ENCODE measurements around the gene SKA3.

The SKA3 gene

GRCh38 chr13:21130116-21130515, 46.2 kb downstream of the SKA3 start:
- no peak overlapping the region for H3K27ac ChIP-seq (ENCODE audit: low read depth, low read length, poor library complexity, severe bottlenecking)
- no peaks in the 10 kb centered on the region for H3K9me3 ChIP-seq (ENCODE audit: low read length)
- H3K79me2 ChIP-seq (ENCODE audit: insufficient read depth, low read length), result no peaks in the 10 kb centered on the region
- no peaks in the 10 kb centered on the region; the same call in 1 of the 2 replicates for H3K27me3 ChIP-seq (ENCODE audit: insufficient read depth, low read length)
- H3F3A ChIP-seq (ENCODE audit: insufficient read depth, low read length), result no peaks in the 10 kb centered on the region
- H3K9me2 ChIP-seq (ENCODE audit: low read depth, low read length), result no peaks in the 10 kb centered on the region
- TF ChIP-seq EZH2 (IDR thresholded peaks at IDR 0.05; ENCODE audit: borderline replicate concordance, low read length) (no peak), CTCF (IDR thresholded peaks at IDR 0.05; ENCODE audit: low read length) (no peak)
- H3K36me3 ChIP-seq (ENCODE audit: insufficient read depth, low read length), result no peaks in the 10 kb centered on the region
- no peak overlapping the region for H3K9ac ChIP-seq (ENCODE audit: low read length)
- no peaks in the 10 kb centered on the region for H3K4me1 ChIP-seq (ENCODE audit: insufficient read depth, low read length, severe bottlenecking)
- no peak overlapping the region for H3K4me2 ChIP-seq (ENCODE audit: low read length)
- no peaks in the 10 kb centered on the region for H4K20me1 ChIP-seq (ENCODE audit: insufficient read depth, low read length)
- H3K4me3 ChIP-seq (ENCODE audit: low read depth, low read length, poor library complexity, severe bottlenecking), result no peak overlapping the region
- no peak overlapping the region for H2AFZ ChIP-seq (ENCODE audit: low read length)

GRCh38 chr13:21124852-21125251, 51.5 kb downstream of the SKA3 start:
- Histone ChIP-seq H3K79me2 (ENCODE audit: insufficient read depth, low read length) (no peaks in the 10 kb centered on the region), H3K4me1 (ENCODE audit: insufficient read depth, low read length, severe bottlenecking) (no peaks in the 10 kb centered on the region), H3K27me3 (ENCODE audit: insufficient read depth, low read length) (no peaks in the 10 kb centered on the region; the same call in 1 of the 2 replicates), H3K9me3 (ENCODE audit: low read length) (no peaks in the 10 kb centered on the region), H3K4me3 (ENCODE audit: low read depth, low read length, poor library complexity, severe bottlenecking) (no peak overlapping the region), H3K27ac (ENCODE audit: low read depth, low read length, poor library complexity, severe bottlenecking) (no peak overlapping the region), H3K36me3 (ENCODE audit: insufficient read depth, low read length) (no peaks in the 10 kb centered on the region), H3K4me2 (ENCODE audit: low read length) (no peak overlapping the region), H3K9me2 (ENCODE audit: low read depth, low read length) (no peaks in the 10 kb centered on the region), H3K9ac (ENCODE audit: low read length) (no peak overlapping the region), H3F3A (ENCODE audit: insufficient read depth, low read length) (no peaks in the 10 kb centered on the region), H2AFZ (ENCODE audit: low read length) (no peak overlapping the region), H4K20me1 (ENCODE audit: insufficient read depth, low read length) (no peaks in the 10 kb centered on the region)
- TF ChIP-seq CTCF (IDR thresholded peaks at IDR 0.05; ENCODE audit: low read length) (no peak), EZH2 (IDR thresholded peaks at IDR 0.05; ENCODE audit: borderline replicate concordance, low read length) (no peak)

GRCh38 chr13:21123956-21124355, 52.4 kb downstream of the SKA3 start:
- no peak overlapping the region for H3K27ac ChIP-seq (ENCODE audit: low read depth, low read length, poor library complexity, severe bottlenecking)

More at GRCh38 chr13:21123956-21124355, 52.4 kb downstream of the SKA3 start:
- Histone ChIP-seq H4K20me1 (ENCODE audit: insufficient read depth, low read length) (no peaks in the 10 kb centered on the region), H3K36me3 (ENCODE audit: insufficient read depth, low read length) (no peaks in the 10 kb centered on the region), H3K4me2 (ENCODE audit: low read length) (no peak overlapping the region), H3K9me3 (ENCODE audit: low read length) (no peaks in the 10 kb centered on the region), H3K9me2 (ENCODE audit: low read depth, low read length) (no peaks in the 10 kb centered on the region), H3K27me3 (ENCODE audit: insufficient read depth, low read length) (no peaks in the 10 kb centered on the region), H3K79me2 (ENCODE audit: insufficient read depth, low read length) (no peaks in the 10 kb centered on the region), H3F3A (ENCODE audit: insufficient read depth, low read length) (no peaks in the 10 kb centered on the region), H3K4me1 (ENCODE audit: insufficient read depth, low read length, severe bottlenecking) (no peaks in the 10 kb centered on the region), H3K4me3 (ENCODE audit: low read depth, low read length, poor library complexity, severe bottlenecking) (no peak overlapping the region), H3K9ac (ENCODE audit: low read length) (no peak overlapping the region), H2AFZ (ENCODE audit: low read length) (no peak overlapping the region)
- TF ChIP-seq CTCF (IDR thresholded peaks at IDR 0.05; ENCODE audit: low read length), result no peak
